Nephron (organoid): ENCODE results near the gene SUMO2.

Experiments used
- H3K27ac Mint-ChIP-seq, 3 experiments: 2 replicates each; pipeline ENCODE4 v1.8.0; 2020; ENCODE audit warnings: mixed read lengths in 3 of 3, mild to moderate bottlenecking in 2 of 3, moderate library complexity in 1 of 3
- H3K27me3 Mint-ChIP-seq: 2 replicates; pipeline ENCODE4 v1.8.0; 2021; ENCODE audit warnings: low read depth, mild to moderate bottlenecking, moderate library complexity, mixed read lengths
- H3K36me3 Mint-ChIP-seq: 2 replicates; pipeline ENCODE4 v1.8.0; 2020; ENCODE audit warnings: low read depth, mixed read lengths
- H3K4me1 Mint-ChIP-seq: 2 replicates; pipeline ENCODE4 v1.8.0; 2020; ENCODE audit warnings: mixed read lengths
- H3K4me3 Mint-ChIP-seq, 3 experiments: 2 replicates each; pipeline ENCODE4 v1.8.0; 2020; ENCODE audit warnings: mild to moderate bottlenecking in 3 of 3, mixed read lengths in 3 of 3, moderate library complexity in 2 of 3
- H3K9me3 Mint-ChIP-seq: 2 replicates; pipeline ENCODE4 v1.8.0; 2020; ENCODE audit warnings: mixed read lengths
- CTCF ChIP-seq, 3 experiments: fragments of 200-600 bp; sonication (generic); IDR thresholded peaks; one replicate each; pipeline ENCODE4 v1.5.0; 2021; ENCODE audit warnings: antibody characterized with exemption in 3 of 3; ENCODE audit not compliant: unreplicated experiment in 3 of 3

The SUMO2 gene

GRCh38 chr17:75153780-75154194 lies 29.0 kb downstream of the SUMO2 start:
- TF ChIP-seq CTCF (IDR thresholded peaks at IDR 0.05; ENCODE audit: unreplicated experiment in 3 of 3) = no peak
- Mint-ChIP-seq H3K27ac (peak overlapping the region; percentile 44 to 94 (median 87)), H3K9me3 (no peaks in the 10 kb centered on the region), H3K27me3 (peaks cover 3% of the 10 kb centered on the region), H3K4me3 (peak overlapping the region; percentile 94 to 98 (median 97)), H3K4me1 (peaks cover 32% of the 10 kb centered on the region), H3K36me3 (peaks cover 18% of the 10 kb centered on the region)

- Mint-ChIP-seq H3K9me3 (no peaks in the 10 kb centered on the region), H3K27me3 (peaks cover 3% of the 10 kb centered on the region), H3K4me1 (peaks cover 32% of the 10 kb centered on the region), H3K36me3 (peaks cover 20% of the 10 kb centered on the region), H3K27ac (peak overlapping the region; percentile 44 to 94 (median 87)), H3K4me3 (peak overlapping the region; percentile 94 to 98 (median 97))
- TF ChIP-seq CTCF (IDR thresholded peaks at IDR 0.05; ENCODE audit: unreplicated experiment in 3 of 3) = no peak
Measured at GRCh38 chr17:75152922-75153779, 29.6 kb downstream of the SUMO2 start.

GRCh38 chr17:75152523-75152921 lies 30.2 kb downstream of the SUMO2 start:
- H3K27ac Mint-ChIP-seq = peak overlapping the region; percentile 44 to 94 (median 87)
- peaks cover 24% of the 10 kb centered on the region for H3K36me3 Mint-ChIP-seq
- no peak for TF ChIP-seq CTCF (IDR thresholded peaks at IDR 0.05; ENCODE audit: unreplicated experiment in 3 of 3)

GRCh38 chr17:75151930-75152329 lies 30.8 kb downstream of the SUMO2 start:
- Mint-ChIP-seq H3K27me3 (no peaks in the 10 kb centered on the region), H3K27ac (peak overlapping the region; percentile 44 to 94 (median 87)), H3K9me3 (no peaks in the 10 kb centered on the region)

More at GRCh38 chr17:75152523-75152921, 30.2 kb downstream of the SUMO2 start:
- H3K4me3 Mint-ChIP-seq = peak overlapping the region; percentile 94 to 98 (median 97)
- H3K9me3 Mint-ChIP-seq = no peaks in the 10 kb centered on the region
- H3K4me1 Mint-ChIP-seq = peaks cover 32% of the 10 kb centered on the region
- H3K27me3 Mint-ChIP-seq = no peaks in the 10 kb centered on the region

GRCh38 chr17:75147878-75148546 lies 34.7 kb downstream of the SUMO2 start:
- Mint-ChIP-seq H3K4me1 (peaks cover 19% of the 10 kb centered on the region), H3K27me3 (no peaks in the 10 kb centered on the region), H3K4me3 (no peak overlapping the region), H3K9me3 (no peaks in the 10 kb centered on the region), H3K36me3 (peaks cover 56% of the 10 kb centered on the region), H3K27ac (peak overlapping the region in 2 of 3 experiments; percentile 18 to 38)
- TF ChIP-seq CTCF (IDR thresholded peaks at IDR 0.05; ENCODE audit: unreplicated experiment in 3 of 3) = no peak

More at GRCh38 chr17:75151930-75152329, 30.8 kb downstream of the SUMO2 start:
- TF ChIP-seq CTCF (IDR thresholded peaks at IDR 0.05; ENCODE audit: unreplicated experiment in 3 of 3) = no peak
- Mint-ChIP-seq H3K36me3 (peaks cover 26% of the 10 kb centered on the region), H3K4me3 (peak overlapping the region; percentile 94 to 98 (median 97)), H3K4me1 (peaks cover 32% of the 10 kb centered on the region)
